IPS DF 4.7 (cell line): Measurements from ENCODE around the gene PRRG4.
"Not testable (repeated sequence)": the region's sequence is repeated elsewhere in the genome, so short reads cannot be mapped to it uniquely, and the experiment has no call there.

ENCODE experiments used
- DNase-seq: peaks from one replicate; pipeline ENCODE4 v3.0.0-alpha.2; 2013; ENCODE audit warnings: low spot score; ENCODE audit errors: extremely low read depth

PRRG4 gene

DNA sequence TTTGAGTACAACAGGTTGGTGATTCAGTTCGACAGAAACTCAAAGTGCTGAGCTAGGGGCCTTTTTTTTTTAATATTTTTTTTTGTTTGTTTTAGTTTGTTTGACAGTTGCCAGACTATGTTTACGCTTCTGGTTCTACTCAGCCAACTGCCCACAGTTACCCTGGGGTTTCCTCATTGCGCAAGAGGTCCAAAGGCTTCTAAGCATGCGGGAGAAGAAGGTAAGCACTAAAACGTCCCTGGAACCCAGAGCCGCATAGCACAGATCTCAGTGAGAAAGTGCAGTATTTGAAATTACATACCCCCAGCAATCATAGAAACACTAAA is 649 bp downstream of the PRRG4 start:
- DNase-seq = no peak

DNA sequence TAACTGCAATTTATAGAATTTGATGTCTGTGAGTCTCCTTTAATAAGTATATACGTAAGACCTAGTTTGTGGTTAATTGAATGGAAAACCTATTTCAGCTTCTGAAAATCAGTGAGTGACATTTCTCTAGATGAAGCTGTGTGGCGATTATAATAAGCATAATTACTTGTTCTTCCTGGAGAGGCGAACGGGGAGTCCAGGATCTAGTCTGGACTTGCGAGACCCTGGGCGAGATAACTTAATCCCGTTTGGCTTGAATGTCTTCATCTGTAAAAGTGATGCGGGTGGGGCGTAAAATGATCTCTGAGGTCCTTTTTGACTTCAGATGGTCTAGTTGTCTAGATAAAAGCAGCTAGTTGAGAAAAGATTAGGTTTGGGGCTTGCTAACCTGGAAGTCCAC is 1.1 kb downstream of the PRRG4 start:
- DNase-seq = no peak

DNA sequence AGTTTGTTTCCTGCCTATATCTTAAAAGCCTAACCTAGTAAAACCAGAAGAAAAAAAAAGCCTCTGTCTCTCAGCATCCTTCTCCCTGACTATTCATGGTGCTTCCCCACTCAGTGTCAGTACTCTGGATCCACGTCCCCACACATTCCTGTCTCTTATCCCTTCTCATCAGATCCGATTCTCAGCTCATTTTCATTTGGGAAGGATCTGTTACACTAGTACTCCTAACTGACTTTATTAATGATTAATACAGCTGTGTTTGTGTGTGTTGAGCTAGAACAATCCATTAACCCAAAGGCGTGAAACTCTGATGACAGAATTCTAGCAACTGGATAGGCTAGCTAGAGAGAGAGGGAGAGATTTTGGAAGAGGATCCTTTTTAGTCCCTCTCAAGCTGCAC is 1.5 kb downstream of the PRRG4 start:
- DNase-seq = no peak

DNA sequence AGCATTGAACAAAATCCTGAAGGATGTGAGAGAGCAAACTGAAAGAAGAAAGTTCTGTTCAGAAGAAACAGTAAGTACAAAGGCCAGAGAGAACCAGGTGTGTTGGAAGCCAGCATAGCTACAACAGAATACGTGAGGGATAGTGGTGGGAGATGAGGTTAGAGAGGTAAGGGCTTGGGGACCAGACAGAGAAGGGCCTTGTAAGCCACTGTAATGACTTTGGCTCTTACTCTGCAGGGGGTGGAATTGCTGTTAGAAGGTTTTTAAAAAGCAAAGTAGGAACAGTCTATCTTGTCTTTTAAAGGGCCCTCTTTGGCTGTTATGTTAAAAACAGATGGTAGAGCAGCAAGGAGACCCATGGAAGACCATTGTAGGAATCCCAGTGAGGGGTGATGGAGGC is 4.2 kb downstream of the PRRG4 start:
- no peak for DNase-seq

DNA sequence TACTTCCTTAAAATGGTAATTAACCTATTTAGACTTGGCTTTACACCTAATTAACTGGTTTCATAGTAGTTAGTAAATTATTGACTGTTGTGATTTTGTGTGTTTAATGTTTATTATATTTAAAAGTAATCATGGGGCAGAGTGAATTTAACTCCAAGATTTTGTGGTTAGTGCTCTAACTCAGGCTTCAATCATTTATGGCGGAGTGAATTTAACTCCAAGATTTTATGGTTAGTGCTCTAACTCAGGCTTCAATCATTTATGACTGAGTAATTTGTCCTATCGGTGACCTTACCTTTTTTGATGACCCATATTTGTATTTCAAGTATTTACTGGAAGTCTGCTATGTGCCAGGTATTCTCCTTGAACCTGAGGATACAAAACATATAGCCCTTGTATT is 7.2 kb downstream of the PRRG4 start:
- DNase-seq = no peak

DNA sequence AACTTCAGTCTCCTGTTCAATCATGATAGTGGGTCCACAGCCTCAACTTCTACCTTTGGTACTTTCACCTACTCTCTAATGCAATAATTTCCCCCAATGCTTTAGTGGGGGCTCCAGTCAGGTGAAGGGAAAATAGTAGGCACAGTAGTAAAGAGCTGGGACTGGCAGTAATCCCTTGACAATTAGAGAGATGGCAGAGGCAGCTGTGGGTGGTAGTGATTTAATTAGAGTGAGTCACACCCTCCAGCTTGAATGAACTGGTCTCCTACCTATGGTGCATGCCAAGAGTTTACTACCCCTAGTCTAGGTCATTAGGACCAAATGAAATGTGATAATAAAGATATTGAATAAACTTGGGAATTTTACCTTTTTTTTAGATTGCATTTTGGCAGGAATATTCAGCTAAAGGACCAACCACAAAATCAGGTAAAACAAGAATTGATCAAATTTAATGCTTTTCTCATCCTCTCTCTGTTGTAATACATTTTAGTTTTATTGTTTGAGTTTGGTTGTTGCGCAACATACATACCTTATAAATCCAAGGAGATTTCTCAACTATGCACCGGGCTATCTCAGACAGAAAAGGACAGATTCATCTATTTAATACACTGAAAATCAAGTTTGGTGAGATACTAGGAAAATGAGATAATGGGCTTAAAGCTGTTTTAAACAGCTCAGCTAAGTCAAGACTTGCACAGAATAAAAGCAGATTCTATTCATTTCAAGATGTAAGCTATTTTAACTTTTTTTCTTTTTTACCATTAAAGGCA is 9.0 kb downstream of the PRRG4 start:
- DNase-seq = no peak

DNA sequence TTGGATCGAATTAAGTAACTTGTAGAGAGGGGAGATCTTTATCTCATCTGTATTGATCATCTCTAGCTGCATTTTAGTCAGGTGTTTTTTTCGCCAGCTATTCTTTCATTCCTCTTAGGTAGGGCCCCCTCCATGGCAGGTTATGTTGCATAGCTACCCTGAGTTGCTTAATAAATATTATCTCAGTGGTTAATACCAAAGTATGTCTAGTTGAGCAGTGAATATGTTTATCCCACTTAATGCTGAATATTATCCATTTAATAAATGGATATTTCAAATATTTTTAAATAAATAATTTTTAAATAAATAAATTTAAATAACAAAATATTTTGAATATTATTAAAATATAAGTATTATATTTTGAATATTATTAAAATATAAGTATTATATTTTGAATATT is 9.6 kb downstream of the PRRG4 start:
- DNase-seq = no peak

DNA sequence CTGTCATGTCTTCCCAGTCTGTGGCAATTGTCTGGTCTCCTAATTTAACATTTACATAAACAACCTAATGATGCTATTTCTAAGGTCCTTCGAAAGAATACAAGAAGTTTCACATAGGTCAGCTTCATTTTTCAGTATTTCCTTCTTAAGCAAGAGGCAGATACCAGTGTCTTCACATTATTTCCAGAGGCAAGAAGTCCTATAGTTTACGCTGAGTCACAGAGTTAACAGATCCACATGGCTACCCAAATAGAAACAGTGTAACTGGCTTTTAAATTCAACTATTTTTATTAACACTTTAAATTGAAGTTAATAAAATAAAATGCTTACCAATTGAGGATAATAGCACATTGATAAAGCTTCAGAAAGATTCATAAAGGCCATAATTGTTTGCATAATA is 10.9 kb downstream of the PRRG4 start:
- no peak for DNase-seq

DNA sequence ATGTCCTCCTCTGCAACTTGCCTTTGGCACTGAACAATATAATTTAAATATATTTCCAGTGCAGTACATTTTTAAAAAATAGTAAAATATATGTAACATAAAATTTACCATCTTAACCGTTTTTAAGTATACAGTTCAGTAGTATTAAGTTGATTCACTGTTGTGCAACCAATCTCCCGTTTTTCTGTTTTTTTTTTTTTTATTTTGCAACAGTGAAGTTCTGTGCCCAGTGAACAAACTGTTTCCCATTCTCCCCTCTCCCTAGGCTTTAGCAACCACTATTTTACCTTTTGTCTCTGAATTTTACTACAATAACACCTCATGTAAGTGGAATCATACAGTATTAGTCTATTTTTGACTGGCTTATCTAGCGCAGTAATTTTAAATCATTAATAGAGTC is 13.8 kb downstream of the PRRG4 start:
- DNase-seq = no peak

DNA sequence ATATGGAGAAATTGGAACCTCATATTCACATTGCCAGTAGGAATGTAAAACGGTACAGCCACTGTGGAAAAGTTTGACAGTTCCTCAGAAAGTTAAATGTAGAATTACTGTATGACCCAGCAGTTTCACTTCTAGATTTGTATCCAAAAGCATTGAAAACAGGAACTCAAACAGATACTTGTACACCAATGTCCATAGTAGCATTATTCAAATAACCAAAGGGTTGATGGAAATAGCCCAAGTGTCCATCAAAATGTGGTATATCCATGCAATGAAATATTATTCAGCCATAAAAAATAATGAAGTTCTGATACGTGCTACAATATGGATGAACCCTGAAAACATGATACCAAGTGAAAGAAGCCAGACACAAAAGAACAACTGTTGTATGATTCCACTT is 17.8 kb downstream of the PRRG4 start:
- DNase-seq = no peak

DNA sequence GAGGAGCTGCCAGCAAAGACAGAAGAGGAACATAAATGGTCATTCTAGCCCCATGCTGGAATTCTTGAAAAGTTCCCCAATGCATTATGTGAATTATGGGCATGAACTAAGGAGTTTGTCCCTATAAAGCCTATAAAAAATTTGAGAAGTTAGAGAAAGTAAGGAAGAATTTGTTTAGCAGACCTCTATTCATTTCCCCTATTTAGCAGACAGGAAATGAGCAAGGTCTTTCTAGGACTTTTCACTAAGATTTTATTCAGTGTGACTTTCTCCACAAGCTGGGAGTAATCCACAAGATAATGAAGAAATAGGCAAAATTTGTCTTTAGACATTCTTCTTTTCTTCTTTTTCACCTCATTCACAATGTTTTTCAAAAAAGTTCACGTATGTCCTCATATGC is 20.0 kb downstream of the PRRG4 start:
- DNase-seq = no peak

DNA sequence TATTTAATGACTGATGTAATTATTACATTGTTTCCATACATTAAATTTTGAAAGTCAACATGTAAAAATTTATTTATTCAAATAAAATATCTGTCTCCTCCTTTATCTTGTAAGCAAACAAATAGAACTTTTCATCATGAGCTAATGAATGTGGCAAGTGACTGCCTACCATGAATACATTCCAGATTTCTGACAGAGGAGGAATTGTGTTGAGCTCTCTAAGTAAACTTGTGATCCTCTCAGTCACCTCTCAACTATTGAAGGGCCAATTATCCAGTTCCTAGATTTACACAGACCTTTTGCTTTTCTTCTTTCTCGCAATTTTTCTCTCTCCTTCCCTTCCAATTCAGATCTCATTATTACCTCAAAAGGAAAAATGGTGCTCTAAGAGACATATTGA is 21.5 kb downstream of the PRRG4 start:
- DNase-seq = no peak

DNA sequence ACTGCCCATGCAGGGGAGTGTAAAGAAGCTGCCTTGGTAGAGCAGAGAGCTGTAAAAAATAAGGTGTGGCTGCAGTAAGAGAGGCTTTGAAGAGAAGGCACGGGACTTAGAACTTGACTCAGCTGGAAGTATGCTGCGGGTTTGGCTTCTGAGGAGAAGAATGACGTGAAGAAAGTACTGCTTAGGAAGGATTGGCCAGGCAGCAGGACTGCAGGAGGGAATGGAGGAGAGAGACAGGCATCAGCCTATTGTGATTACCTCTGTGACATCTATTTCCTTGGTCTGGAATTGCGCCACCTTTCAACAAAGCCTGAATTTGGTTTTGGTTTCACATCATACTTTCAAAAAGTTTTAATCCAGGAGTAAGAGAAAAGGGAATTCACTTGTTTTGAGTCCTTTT is 22.5 kb downstream of the PRRG4 start:
- no peak for DNase-seq

DNA sequence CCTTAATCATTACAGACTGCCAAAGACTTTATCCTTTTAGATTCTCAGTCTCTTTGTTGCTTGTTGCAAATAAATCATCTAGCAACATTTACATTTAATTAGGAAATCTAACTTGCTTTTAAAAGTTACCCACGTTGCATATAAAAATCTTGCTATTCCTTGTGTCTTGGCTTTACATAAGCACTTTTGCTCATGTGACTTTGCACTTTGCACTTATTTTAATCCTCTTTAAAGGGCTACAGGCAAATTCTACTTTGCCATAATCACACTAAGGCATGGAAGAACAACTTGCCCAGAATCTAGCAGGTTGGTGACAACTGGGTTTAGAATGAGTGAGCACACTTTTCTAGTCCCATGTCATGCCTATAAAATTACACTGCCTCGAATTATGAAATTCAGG is 25.9 kb downstream of the PRRG4 start:
- no peak for DNase-seq

DNA sequence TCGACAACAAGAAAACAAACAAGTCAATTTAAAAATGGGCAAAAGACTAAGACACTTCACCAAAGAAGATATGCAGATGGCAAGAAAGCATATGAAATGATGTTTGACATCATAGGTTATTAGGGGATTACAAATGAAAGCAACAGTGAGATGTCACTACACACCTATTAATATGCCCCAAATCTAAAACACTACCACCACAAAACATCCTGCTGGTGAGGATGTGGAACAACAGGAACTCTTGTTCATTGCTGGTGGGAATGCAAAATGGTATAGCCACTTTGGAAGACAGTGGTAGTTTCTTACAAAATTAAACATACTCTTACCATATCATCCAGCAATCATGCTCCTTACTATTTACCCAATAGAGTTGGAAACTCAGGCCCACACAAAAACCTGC is 29.0 kb downstream of the PRRG4 start:
- no peak for DNase-seq

DNA sequence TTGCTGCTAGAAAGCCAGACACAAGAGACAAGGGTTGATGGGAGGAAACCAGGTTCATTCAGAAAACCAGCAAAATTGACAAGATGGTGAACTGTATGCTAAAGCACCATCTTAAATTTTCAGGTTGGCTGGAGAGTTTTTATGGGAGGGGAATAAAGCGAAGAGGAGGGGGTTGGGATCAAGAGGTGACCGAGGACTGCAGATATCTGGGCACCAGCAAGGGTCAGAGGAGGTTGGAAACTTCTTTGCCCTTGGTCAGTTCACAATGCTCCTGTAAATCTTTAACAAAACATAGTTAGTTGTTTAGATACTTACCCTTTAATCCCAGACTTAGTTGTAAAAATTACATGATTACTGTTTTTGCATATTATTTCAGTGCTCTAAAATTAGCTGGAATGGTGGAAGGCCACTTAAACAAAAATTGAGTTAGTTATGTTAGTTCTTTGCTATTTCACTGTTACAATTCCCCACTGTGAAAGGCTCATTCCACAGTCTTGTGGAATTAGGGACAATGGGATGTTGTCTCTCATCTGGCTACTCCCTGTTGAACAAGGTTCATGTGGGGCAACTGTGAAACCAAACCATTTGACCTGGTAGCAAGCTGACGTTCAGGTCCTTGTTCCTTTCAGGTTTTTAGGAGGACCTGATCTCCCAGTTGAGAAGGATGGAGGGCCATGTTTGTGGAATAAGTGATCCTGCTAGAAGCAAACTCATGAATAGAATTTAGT is 32.3 kb downstream of the PRRG4 start:
- no peak for DNase-seq

DNA sequence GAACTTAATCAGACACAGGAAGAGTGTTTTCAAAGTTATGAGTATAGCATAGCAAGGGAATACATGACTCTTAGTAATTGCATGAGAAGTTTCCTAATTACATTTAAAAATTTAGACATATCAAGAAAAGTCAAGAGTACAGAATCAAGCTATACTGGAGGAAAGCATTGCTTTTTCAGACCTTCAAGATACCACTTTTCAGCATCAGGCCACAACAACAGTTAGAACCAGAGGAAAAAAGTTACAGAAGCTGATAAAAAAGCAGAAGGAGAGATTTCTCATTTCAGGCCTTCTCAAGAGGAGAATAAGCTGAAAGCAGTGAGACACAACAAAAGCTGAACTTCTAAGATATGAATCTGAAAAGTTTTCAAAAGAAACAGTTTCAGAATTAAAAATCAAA is 34.8 kb downstream of the PRRG4 start:
- DNase-seq = no peak

DNA sequence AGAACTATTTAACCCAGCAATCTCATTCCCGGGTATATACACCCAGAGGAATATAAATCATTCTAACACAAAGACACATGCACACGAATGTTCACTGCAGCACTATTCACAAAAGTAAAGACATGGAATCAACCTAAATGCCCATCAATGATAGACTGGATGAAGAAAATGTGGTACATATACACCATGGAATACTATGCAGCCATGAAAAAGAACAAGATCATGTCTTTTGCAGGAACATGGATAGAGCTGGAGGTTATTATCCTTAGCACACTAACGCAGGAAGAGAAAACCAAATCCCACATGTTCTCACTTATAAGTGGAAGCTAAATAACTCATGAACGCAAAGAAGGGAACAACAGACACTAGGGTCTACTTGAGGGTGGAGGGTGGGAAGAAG is 39.0 kb downstream of the PRRG4 start:
- not testable (repeated sequence) for DNase-seq

DNA sequence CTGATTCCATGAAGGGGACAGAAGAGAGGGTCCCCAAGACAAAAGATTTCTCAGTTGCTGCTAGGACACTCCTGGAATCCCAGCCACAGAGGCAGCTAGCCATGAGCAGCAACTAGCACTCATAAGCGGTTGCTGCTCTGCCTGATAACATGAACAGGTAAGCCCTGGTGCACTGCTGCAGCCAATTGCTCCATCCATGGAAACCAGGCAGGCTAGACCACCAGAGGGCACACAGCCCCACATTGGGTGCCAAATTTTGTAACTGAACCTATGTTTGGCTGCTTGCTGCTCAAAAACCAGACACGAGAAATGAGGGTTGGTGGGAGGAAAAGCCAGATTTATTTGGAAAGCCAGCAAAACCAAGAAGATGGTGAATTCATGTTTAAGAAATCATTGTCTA is 40.9 kb downstream of the PRRG4 start:
- DNase-seq = no peak

DNA sequence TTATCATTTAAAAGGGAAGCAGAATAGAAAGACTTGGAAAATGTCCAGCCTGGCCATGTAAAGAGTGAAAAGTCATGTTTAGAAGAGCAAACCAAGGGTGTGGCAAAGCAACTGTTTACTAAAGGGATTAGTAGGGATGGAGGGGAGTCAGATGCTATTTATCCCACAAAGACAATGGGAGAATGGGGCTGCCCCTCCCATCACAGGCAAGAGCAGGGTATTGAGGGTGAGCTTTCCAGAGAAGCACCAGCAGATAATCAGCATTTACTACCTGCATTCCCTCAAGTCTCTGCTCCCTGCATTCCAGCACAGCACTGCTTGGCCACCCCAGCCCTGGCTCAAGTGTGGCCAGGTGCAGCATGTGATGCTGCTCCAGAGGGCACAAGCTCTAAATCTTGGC is 44.4 kb downstream of the PRRG4 start:
- DNase-seq = no peak

DNA sequence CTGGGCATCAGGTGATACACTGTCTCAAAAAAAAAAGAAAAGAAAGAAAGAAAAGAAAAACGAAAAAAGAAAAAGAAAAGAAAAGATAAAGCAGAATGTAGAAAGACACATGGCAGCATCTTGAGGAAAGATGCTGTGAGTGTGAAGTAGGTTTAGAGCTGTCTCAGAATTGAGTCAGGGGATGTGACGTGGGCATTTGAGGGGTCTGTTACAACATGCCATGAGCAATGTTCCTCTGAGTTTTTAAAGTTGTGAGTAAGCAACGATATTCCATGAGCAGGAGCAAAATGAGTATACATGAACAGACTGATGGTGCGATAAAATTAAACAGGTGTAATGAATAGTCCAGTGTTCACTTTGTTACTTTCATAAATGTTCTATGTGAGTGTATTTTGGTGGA is 51.6 kb downstream of the PRRG4 start:
- DNase-seq = no peak

DNA sequence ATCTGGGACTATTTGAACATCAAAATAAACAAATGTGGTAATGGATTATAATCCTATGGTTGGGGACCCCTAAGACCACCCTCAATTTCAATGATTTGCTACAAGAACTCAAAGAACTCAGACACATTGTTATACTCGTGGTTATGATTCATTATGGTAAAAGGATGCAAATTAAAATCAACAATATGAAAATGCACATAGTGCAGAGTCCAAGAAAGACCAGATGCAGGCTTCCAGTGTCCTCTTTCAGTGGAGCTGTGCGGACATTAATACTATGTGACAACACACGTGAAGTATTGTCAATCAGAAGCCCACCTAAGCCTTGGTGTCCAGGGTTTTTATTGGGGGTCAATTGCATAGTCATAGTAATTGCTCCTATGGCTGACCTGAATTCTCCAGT is 53.7 kb downstream of the PRRG4 start:
- DNase-seq = no peak

DNA sequence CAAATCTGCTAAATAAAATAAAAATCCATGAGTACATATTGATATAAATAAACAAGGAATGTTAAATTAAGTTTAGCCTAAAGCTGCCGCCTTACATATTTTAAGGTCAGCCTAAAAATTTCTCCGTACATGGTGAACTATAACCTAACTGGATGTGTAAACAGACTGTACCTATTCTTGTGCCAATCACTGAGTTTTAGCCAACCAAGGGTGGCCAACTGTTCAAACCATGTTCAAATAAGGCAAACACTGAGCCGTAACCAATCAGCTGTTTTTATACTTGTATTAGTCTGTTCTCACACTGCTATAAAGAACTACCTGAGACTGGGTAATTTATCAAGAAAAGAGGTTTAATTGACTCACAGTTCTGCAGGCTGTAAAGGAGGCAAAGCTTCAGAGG is 54.3 kb downstream of the PRRG4 start:
- no peak for DNase-seq
